Lung (tissue), 10 donors: ENCODE measurements around the gene NBPF11. TPM values are rescaled to one million over a fixed set of nuclear protein-coding genes. Genes with fewer than 3 reads are reported as not detected.
A peak's percentile ranks its signal among the peaks of the same experiment; 100 is the strongest.
"Not testable (repeated sequence)": the region's sequence is repeated elsewhere in the genome, so short reads cannot be mapped to it uniquely, and the experiment has no call there.

Experiments used
- ATAC-seq: fragments of 200-7000 bp; cut with Tn5 transposase; one replicate; pipeline ENCODE4 v1.9.1; 2020; ENCODE audit warnings: moderate number of reproducible peaks; ENCODE audit not compliant: insufficient read depth, low FRiP score
- DNase-seq, 3 donors: peaks; one replicate each; pipeline ENCODE4 v3.0.0-alpha.2; 2013 to 2017
- H3K27ac ChIP-seq, 2 donors: one replicate each; pipeline ENCODE4 v1.5.1; 2013; ENCODE audit warnings: mild to moderate bottlenecking in 2 of 2, moderate library complexity in 2 of 2, control low read depth in 1 of 2, inconsistent platforms in 1 of 2, low read depth in 1 of 2, low read length in 1 of 2
- H3K27me3 ChIP-seq, 3 donors: one replicate each; pipeline ENCODE4 v1.5.1; 2013; ENCODE audit warnings: low read length in 2 of 3; ENCODE audit not compliant: control insufficient read depth in 3 of 3, insufficient read depth in 3 of 3
- H3K36me3 ChIP-seq, 4 donors: one replicate each; pipeline ENCODE4 v1.5.1; 2013; ENCODE audit warnings: low read length in 4 of 4, mild to moderate bottlenecking in 1 of 4, moderate library complexity in 1 of 4; ENCODE audit not compliant: control insufficient read depth in 4 of 4, insufficient read depth in 4 of 4
- H3K4me1 ChIP-seq, 5 donors: one replicate each; pipeline ENCODE4 v1.5.1; 2013; ENCODE audit warnings: low read length in 5 of 5, mild to moderate bottlenecking in 2 of 5, moderate library complexity in 1 of 5; ENCODE audit not compliant: control insufficient read depth in 5 of 5, insufficient read depth in 5 of 5
- H3K4me3 ChIP-seq: one replicate; pipeline ENCODE4 v1.5.1; 2013; ENCODE audit warnings: mild to moderate bottlenecking, control low read depth, moderate library complexity
- H3K9ac ChIP-seq, 2 donors: one replicate each; pipeline ENCODE4 v1.5.1; 2013; ENCODE audit warnings: low read length in 2 of 2, control low read depth in 1 of 2; ENCODE audit not compliant: insufficient read depth in 1 of 2
- H3K9me3 ChIP-seq, 4 donors: one replicate each; pipeline ENCODE4 v1.5.1; 2013; ENCODE audit warnings: low read length in 3 of 4, mild to moderate bottlenecking in 1 of 4, moderate library complexity in 1 of 4; ENCODE audit not compliant: control insufficient read depth in 4 of 4, insufficient read depth in 3 of 4
- WGBS, 2 donors: extraction: QIAGEN DNeasy Blood & Tissue Kit; methylation state at CpG; one replicate each; pipeline ENCODE4 v1.1.7; 2013; 5-methylcytosine and 5-hydroxymethylcytosine counted together
- polyA plus RNA-seq, 2 donors: library from polyadenylated mRNA; stranded (reverse); fragments of 200-250 nt; gene quantifications; one replicate each; pipeline ENCODE4 v1.2.1, GENCODE V29; 2013
- total RNA-seq, 2 donors: library from RNA; depleted of rRNA in 1 of 2; stranded (reverse); fragments of >200 nt in 1 of 2; gene quantifications; one replicate each; pipeline ENCODE4 v1.2.1, GENCODE V29; 2014 to 2021
- donor health status: Bipolar disorder and iron deficiency.
- donor health status: healthy.
- donor health status: DM: yes; HTN: yes; CAD: no.

Gene NBPF11
- total and polyA plus RNA-seq, 4 donors, result 4.4 to 16.1 (median 8.3) TPM

DNA sequence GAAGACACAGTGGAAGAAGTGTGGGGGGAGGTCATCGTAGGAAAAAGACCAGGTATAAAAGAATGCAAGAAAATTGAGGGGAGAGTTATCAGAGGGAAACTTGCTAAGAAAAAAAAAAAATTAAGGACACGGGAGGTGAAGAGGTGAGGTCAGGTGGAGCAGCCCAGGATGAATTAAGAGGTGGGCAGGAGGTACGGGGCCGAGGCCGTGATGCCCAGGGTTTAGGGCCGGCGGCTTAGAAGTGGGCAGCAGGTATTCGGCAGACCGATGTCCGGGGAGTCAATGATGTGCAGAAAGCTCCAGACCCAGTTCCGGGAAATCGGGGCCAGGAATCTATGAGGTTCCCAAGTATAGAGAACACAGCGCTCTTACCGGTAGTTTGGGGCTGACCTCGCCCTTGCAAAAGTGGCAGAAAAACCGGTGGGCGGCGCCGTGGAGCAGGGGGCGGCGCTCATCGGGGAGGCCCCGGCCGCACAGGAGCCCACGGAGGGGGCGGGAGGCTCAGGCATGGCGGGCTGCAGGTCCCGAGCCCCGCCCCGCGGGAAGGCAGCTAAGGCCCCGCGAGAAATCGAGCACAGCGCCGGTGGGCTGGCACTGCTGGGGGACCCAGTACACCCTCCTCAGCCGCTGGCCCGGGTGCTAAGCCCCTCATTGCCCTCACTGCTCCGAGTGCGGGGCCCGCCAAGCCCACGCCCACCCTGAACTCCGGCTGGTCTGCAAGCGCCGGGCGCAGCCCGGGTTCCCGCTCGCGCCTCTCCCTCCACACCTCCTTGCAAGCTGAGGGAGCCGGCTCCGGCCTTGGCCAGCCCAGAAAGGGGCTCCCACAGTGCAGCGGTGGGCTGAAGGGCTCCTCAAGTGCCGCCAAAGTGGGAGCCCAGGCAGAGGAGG is 73.2 kb downstream of the NBPF11 start:
- not testable (repeated sequence) for H3K4me1 ChIP-seq, DNase-seq, H3K36me3 ChIP-seq, H3K27me3 ChIP-seq, H3K9me3 ChIP-seq, H3K9ac ChIP-seq, H3K27ac ChIP-seq, H3K4me3 ChIP-seq
- WGBS, 2 donors, result no CpG with 5 or more reads among the region's 54 CpGs
- peak; percentile 44 for ATAC-seq

GRCh38 chr1:148078090-148078489 is 74.0 kb downstream of the NBPF11 start:
- not testable (repeated sequence) for H3K27me3 ChIP-seq, ATAC-seq, H3K9ac ChIP-seq, H3K27ac ChIP-seq, H3K9me3 ChIP-seq, DNase-seq, H3K4me3 ChIP-seq, H3K36me3 ChIP-seq, H3K4me1 ChIP-seq
- WGBS, 2 donors, result no CpG with 5 or more reads among the region's 13 CpGs

DNA sequence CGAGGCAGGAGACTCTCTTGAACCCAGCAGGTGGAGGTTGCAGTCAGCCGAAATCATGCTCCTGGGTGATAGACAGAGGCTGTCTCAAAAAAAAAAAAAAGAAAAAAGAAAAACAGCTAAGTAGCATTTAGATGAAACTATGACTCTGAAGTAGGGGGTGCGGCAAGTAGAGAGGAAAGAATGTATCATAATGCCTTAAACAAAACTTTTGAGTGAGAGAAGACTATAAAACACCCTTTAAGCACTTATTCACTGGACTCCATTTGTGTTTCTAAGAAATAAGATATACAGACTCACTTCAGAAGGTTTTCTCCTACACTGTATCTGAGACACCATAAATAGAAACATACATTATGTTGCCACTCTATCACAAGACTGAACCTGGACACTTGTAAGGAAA is 74.6 kb downstream of the NBPF11 start:
- not testable (repeated sequence) for H3K27me3 ChIP-seq, H3K36me3 ChIP-seq, DNase-seq, H3K9me3 ChIP-seq, ATAC-seq, H3K4me1 ChIP-seq, H3K9ac ChIP-seq, H3K27ac ChIP-seq, H3K4me3 ChIP-seq
- no CpG with 5 or more reads among the region's 3 CpGs for WGBS, 2 donors

GRCh38 chr1:148073392-148073791 is 78.7 kb downstream of the NBPF11 start:
- not testable (repeated sequence) for H3K27ac ChIP-seq, H3K9me3 ChIP-seq, H3K27me3 ChIP-seq, DNase-seq, H3K4me3 ChIP-seq, H3K9ac ChIP-seq, H3K36me3 ChIP-seq, H3K4me1 ChIP-seq, ATAC-seq
- no CpG with 5 or more reads among the region's 5 CpGs for WGBS, 2 donors

- not testable (repeated sequence) for H3K4me1 ChIP-seq, H3K27ac ChIP-seq, H3K9me3 ChIP-seq, DNase-seq, H3K4me3 ChIP-seq, H3K27me3 ChIP-seq, H3K36me3 ChIP-seq, H3K9ac ChIP-seq, ATAC-seq
- WGBS, 2 donors, result no CpG with 5 or more reads among the region's 1 CpG
Measured at GRCh38 chr1:148068606-148069005, 83.5 kb downstream of the NBPF11 start.

DNA sequence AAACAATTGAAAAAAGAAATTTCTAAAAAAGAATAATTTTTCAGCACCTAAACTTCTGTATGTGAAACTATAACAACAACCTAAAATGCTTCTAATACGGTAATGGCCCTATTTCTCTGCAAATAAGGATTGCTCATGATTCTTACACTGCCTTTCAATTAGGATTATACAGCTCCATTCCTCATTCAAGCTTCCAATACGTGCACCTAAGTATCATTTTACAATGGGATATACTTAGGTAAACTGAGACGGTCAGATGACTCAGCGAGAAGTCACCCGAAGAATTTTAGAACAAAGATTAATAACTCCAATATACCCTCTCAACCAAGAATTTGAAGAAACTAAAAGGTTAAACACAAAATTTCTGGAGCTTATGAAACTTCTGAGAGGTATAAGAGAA is 83.9 kb downstream of the NBPF11 start:
- not testable (repeated sequence) for H3K27me3 ChIP-seq, H3K9me3 ChIP-seq, H3K9ac ChIP-seq, H3K27ac ChIP-seq, H3K36me3 ChIP-seq, H3K4me3 ChIP-seq, H3K4me1 ChIP-seq, ATAC-seq, DNase-seq
- WGBS, 2 donors, result 64 to 70% methylated on average over 1 of the region's 5 CpGs

GRCh38 chr1:148060294-148060701 is 91.8 kb downstream of the NBPF11 start:
- ATAC-seq, H3K9me3 ChIP-seq, H3K9ac ChIP-seq, H3K4me1 ChIP-seq, H3K4me3 ChIP-seq, H3K36me3 ChIP-seq, H3K27me3 ChIP-seq, H3K27ac ChIP-seq: not testable (repeated sequence)
- 0 to 5% methylated on average over 15 to 35 of the region's 37 CpGs for WGBS, 2 donors
- DNase-seq, result peak in 2 of 3 donors; percentile 10 to 11

DNA sequence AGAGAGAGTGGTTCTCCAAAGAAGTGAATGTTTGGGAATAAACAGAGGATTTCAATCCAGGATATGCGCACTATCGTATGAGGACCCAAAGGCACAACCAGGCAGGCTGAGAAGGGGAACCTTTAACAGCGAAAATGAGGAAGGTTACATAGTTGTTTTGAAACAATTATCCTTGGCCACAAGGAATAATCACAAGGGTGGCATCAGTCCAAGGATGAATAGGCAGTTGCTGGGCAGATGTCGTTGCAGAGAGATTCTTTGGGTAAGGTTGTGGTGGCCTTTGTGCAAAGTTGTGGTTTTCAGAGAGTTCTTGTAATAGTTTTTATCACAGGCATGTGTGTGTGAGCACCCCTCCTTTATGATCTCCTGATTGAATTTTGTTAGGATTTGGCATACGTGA is 94.7 kb downstream of the NBPF11 start:
- H3K4me3 ChIP-seq, H3K27ac ChIP-seq, H3K9me3 ChIP-seq, H3K27me3 ChIP-seq, H3K9ac ChIP-seq, H3K4me1 ChIP-seq, ATAC-seq, H3K36me3 ChIP-seq: not testable (repeated sequence)
- DNase-seq, result peak in 1 of 3 donors; percentile 6
- WGBS, 2 donors, result 20 to 61% methylated on average over 3 of the region's 5 CpGs
